GM18858 (cell line): Measurements from ENCODE around the gene SIRPB1.
"Not testable (repeated sequence)": the region's sequence is repeated elsewhere in the genome, so short reads cannot be mapped to it uniquely, and the experiment has no call there.

Source experiments
- ATAC-seq: cut with Tn5 transposase; IDR thresholded peaks from one replicate; pipeline ENCODE4 v1.9.1; 2021; ENCODE audit not compliant: unreplicated experiment

SIRPB1 gene

DNA sequence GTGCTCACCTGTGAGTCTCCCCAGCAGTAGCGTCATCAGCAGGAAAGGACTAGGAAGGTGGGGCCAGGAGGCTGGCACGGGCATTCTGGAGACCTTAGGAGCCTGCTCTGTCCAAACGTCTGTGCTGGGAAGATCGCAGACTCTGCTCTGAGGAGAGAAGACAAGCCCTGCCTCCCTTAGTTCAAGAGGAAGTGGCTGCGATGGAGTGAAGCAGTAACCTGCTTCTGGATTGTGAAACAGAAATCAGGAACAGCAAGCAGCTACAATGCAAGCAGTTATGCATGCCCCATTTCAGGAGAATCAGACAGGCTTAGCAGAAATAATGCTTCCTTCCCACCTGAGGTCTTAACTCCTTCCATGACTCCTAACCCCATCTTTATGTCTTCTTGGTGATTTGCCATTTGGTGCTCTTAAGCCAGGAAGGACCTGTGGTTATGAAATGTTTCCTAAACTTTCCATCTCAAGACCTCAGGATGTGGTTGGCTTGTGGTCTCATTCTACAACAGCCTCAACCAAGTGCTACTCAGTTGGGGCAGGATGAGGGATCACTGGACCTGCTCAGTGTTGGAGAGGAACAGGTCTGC is at the start of gene SIRPB1:
SIRPB1 (minus strand) TSS at position 149 of the 584 bp plus-strand sequence; CDS start at position 84, 65 bp downstream.
- ATAC-seq: no peak

DNA sequence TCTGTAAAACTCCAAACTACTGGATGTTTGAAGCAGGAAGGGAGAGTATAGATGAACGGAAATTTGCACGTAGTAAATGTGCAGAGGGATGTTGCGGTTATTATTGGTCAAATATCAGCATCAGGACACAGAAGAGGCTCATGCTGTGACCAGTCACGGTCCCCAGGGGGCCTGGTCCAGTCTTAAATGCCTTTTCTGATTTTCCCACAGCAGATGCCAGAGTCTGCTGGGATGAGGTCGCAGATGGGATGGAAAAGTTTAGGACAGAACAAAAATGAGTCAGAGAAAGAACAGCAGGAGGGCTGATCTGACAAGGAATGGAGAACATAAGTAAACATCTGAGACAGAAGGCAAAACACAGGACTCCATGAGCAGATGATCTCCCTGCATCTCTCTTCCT is 49.5 kb upstream of the SIRPB1 start:
- ATAC-seq: no peak

DNA sequence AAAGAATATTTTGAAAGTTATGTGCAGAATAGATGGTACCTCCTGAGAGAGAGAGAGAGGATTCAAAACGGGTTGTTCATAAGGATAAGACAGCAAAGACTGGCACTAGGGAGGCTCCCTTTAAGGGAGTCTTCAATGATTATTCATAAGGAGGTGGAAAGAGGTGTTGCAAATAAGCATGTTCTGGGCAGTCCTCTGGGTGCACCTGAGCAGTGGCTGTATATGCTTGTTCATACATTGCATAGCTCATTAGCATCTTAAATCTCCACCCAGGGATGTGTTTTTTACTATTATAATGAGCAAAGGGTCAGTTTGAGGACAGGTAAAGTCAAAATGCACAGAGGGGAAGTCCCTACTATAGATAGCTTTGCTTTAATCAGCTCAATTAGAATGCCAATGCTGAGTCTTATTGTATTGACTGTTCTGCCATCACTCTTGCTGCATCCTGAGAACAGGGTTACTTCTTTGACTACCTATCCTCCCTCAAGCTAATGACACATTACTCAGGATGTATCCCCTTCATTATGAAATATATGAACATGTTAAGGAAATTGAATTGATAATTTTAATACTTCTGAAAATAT is 47.8 kb upstream of the SIRPB1 start:
- no peak for ATAC-seq

DNA sequence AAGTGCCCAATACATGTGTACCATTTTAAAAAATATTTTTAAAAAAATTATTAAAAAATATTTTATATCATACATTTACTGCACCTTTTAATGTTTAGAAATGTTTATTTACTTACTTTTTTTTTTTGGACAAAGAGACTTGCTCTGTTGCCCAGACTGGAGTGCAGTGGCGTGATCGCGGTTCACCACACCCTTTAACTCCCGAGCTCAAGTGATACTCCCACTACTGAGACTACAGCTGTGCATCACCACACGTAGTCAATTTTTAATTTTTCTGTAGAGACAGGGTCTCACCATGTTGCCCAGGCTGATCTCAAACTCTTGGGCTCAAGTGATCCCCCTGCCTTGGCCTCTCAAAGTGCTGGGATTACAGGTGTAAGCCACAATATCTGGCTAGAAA is 47.0 kb upstream of the SIRPB1 start:
- ATAC-seq: no peak

DNA sequence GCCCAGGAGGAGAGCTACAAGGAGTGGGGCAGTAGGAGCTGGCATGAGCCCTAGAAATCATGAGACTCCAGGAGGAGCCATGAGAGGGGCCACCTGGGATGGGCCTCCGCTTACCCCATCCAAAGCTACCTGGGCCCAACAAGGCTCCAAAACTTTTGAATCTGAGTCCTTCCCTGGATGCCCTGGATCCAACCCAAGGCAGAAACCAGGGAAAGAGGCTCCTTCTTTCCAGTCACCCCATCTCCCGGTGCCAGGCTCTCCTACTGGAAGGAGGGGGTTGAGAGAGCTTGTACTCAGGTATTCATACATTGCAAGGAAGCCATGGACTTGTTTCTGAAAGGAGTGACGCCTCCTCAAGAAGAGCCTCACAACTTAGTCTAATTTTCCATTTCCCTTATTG is 45.5 kb upstream of the SIRPB1 start:
- ATAC-seq: no peak

DNA sequence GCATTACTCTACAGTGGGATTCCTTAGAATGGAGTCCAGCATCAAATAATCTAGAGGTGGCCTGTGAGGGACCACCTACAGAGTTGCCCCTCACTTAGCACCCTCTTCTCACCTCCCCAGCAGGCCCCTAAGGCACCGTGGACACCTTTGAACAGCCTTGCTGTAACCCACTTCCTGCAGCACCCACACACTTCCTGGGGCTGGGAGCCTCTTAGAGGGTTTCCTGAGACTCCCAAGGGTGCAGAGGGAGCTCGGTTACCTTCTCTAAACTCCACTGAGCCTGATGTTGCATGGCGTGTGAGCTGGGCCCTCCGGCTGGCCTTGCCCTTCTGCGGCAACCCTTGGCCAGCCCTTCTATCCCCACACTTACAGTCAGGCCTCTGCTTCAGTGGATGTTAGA is 45.1 kb upstream of the SIRPB1 start:
- ATAC-seq: no peak

DNA sequence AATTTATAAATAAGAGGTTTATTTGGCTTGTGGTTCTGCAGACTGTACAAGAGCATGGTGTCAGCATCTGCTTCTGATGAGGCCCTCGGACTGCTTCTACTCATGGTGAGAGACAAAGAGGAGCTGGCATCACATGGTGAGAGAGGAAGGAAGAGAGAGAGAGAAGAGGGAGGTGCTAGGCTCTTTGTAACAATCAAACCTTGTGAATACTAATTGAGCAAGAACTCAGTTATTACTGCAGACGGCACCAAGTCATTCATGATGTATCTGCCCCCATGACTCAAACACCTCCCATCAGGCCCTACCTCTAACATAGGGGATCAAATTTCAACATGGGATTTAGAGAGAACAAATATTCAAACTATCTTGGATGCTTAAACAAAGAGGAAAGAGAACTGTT is 44.1 kb upstream of the SIRPB1 start:
- no peak for ATAC-seq

DNA sequence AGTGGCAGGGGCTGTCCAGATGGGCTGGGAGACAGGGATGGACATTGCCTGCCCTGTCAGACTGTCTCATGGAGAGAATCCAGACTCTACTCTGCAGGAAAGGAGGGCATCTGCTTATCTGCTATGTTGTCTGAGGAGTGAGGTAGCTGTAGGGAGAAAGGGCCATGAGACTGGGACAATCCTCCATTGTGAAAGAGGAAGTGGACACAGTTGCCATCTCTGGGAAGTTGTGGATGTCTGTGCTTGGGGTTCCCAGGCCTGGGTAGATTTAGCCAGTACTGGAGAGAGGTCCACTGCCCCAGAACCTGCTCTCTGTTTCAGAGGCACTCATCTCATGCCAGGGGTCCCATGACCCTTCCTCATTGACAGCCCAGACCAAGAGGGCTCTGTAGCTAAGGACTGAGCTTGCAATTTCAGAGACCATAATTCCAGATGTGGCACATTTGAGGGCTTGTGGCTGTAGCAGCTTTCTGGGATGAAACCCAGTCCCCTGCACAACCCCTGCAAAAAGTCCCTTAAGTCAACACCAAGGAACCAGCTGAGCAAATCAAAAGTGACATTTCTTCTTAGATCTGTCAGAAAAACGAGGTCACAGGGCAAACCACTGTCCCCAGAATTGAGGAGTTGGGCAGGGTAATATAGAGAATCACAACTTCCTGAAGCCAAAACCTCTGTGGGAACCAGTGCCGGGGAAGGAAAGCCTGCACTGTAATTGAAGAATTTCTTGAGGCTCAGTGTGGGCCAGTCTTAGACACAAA is 41.9 kb upstream of the SIRPB1 start:
- ATAC-seq: no peak

DNA sequence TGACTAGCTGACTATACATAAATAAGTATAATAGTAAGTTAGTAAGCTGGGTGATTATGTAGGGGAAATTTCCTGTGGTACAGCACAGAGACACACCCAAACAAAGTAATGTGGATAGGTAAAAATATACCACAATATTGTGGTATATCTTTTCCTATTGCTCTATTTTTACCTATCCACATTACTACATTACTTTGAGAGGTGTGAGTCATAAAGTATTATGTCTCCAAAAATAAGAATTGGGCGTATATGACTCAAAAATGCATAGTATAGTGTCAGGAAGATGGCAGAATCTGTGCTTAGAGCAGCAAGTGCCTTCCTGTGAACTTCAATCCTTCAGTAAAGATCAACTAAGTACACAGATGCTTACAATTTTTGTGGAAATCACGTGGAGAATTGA is 40.4 kb upstream of the SIRPB1 start:
- ATAC-seq: no peak

DNA sequence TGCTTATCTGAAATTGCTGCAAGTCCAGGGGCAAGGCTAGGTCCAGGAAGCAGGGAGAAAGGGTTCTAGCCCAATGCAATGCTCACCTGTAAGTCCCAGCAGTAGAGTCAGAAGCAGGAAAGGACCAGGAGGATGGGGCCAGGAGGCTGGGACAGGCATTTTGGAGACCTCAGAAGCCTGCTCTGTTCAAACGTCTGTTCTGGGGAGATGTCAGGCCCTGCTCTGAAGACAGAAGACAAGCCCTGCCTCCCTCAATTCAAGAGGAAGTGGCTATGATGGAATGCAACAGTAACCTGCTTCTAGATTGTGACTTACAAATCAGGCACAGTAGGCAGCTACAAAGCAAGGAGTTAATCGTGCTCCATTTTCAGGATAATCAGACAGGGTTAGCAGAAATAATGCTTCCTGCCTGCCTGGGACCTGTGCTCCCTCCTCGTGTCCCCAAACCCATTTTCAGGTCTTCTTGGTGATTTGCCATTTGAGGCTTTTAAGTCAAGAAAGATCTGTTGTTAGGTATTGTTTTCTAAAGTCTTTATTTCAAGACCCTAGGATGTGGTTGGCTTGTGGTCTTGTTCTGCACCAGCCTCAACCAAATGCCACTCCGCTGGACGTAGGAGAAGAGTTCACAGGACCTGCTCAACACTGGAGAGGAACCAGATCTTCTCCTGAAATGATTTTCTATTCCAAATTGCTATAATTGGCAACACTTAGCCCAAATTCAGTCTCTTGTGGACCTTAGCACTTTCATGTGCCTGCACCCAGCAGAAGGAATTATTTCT is 37.9 kb upstream of the SIRPB1 start, which contains the start of gene SIRPG:
SIRPG (minus strand) TSS at position 224 of the 779 bp plus-strand sequence; CDS start at position 159, 65 bp downstream.
- ATAC-seq: no peak

DNA sequence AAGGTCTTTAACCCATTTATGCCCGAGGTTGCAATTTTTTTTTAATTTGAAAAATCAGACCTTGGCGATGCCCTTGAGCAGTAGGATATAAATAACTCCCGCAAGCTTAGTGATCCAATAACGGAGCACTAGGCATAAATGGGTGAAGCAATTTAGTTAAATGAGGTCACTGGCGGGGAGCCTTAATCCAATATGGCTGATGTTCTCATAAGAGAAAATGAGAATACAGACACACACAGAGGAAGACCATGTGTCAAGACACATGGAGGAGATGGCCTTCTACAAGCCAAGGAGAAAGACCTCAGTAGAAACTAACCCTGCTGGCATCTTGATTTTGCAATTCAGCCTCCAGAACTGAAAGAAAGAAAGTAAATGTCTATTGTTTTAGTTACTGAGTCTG is 37.0 kb upstream of the SIRPB1 start:
- ATAC-seq: no peak

DNA sequence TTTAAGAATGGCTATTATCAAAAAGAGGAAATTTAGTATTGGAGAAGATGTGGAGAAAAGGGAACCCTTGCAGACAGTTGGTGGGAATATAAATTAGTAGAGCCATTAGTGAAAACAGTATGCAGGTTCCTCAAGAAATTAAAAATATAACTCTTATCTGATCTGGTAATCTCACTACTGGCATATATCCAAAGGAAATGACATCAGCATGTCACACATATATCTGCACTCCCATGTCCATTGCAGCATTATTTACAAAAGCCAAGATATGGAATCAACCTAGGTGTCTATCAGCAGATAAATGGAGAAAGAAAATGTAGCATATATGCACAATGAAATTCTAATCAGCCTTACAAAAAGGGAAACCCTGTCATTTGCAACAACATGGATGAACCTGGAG is 35.2 kb upstream of the SIRPB1 start:
- ATAC-seq: no peak

DNA sequence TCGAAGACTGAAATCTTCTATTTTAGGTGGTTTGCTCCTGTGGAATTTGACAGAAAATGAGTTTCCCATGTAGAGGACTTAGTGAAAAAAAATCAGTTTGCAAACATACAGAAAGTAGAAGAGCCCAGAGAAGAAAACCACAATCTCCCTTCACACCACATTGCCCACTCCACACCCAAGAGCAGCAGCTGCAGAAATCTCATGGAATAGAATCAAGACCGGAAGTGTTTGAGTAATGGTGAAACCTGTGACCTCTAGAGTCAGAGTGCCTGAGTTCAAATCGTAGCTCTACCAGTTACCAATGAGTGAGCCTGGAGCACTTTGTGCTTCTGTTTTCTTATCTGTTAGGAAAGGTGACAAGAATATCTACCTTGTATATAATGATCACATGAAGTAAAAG is 33.2 kb upstream of the SIRPB1 start:
- ATAC-seq: no peak

DNA sequence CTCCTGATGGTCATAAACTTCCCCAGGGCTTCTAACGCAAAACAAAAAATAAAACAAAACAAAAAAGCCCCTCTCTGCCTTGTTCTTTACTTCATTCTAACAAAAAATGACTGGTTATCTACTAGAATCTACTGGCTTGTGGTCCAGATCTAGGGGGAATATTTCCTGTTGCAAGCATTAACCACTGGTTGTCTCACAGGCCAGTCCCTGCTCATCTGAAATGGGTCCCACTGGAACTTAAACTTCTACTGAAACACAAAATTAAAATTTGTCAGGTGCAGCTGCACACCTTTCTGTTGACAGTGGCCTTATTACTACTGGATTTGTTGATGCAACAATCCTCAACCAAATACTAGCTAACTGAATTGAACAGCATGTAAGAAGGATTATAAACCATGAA is 32.3 kb upstream of the SIRPB1 start:
- ATAC-seq: no peak

DNA sequence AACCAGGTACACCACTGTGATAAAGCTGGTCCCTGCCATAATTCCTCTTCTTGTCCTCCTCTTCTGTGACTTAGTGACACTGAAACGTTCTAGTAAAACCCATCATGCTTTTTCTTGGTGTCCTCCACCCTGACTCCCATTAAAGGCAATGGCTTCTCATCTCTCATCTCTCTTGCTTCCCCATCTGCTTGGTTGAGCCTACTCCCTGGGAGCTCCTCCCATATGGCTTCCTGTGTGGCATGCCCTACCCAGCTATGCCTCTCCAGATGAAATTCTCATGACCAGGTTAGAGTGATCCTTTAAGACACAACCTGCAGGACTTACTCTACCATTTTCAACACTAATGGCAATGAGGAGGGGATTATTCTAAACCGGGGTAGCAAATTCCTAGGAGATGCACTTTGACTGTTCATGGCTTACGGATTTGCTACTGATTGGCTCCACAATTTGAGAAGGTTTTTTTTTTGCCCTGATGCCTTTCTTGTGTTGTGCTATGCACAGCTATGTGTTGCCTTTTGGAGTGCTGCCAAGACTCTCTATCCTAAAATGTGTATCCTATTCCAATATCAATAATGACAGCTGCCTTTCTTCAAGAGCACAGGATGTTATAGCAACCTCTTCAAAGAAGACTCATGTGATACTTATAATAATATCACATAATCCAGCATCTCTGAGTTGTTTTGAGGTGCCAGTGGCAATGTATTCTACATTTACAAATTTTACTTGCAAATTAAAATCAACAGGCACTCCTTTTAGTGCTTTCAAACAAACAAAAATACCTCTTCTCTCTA is 31.7 kb upstream of the SIRPB1 start:
- no peak for ATAC-seq

DNA sequence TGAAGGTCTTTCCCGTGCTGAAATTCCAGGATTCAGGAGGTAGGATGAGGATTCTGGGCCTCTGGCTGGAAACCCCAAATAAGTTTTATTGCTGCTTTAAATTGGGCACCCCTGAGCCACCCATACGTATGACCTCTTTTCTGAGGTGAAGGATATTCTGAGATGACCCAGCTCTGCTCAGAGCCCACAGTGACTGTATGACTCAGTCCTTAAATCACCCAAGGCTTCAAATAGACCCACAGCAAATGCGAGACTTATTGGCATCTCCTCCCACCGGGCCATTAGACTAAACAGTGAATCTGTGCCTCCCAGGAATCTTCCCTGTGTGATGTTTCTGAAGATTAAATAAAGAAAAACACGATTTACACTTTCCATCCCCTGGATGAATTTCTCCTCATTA is 28.3 kb upstream of the SIRPB1 start:
- no peak for ATAC-seq

DNA sequence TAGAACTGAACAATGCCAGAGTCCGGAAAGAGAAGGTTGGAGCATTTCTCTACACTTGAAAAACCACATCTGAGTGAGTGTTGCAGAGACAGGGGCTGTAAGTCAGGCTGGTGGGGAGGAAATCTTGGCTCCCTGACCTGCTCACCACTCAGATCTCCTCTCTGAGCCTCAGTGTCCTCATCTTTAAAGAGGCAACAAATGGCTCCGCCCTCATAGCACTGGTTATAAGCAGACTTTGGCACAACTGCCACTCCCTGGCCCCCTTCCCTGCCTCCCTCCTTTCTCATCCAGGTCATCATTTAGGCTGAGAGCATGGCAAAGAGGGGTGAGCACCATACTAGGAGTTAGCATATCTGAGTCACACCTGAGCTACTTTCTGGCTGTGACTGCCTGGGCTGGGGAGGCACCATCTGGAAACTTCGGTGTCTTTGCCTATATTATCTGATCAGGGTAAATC is 27.2 kb upstream of the SIRPB1 start:
- ATAC-seq: no peak

DNA sequence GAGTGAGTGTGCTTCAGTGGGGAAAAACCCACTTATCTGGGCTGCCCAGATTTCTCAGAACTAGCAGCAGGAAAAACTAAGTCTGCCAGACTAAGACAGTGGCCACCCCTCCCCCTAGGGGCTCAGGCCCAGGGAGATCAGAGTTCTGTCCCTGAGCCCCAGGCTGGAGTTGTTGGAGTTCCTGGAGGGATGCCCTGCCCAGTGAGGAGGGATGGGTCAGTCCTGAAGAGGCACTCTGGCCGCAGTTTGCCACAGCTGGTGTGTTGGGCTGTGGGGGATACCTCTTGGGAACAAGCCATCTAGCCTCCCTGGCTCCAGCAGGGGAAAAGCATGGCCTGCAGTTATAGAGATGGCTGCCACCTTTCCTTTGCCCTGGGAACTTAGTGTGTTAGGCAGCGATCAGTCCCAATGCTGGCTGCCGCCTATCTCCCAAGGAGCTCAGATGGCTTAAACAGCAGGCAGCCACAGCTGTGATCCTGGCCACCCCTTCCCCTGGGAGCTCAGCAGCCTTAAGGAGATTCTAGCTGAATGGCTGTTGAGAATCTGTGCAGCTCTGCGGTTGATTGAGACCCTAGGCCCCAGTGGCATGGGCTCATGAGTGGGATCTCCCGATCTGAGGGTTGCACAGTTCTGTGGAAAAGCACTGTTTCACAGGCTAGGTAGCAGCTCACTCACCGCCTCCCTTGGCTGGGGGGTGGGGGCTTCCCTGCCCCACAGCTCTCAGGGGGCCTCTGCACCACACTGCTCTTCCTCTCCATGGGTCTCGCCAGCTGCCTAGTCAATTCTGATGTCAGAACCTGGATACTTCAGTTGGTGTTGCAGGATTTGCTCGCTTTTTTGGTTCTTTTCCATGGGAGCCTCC is 24.5 kb upstream of the SIRPB1 start:
- ATAC-seq: no peak

DNA sequence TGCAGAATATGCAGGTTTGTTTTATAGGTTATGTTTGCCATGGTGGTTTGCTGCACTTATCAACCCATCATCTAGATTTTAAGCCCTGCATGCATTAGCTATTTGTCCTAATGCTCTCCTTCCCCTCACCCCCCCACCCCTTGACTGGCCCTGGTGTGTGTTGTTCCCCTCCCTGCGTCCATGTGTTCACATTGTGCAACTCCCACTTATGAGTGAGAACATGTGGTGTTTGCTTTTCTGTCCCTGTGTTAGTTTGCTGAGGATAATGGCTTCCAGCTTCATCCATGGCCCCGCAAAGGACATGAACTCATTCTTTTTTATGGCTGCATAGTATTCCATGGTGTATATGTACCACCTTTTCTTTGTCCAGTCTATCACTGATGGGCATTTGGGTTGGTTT is 18.8 kb upstream of the SIRPB1 start:
- ATAC-seq: not testable (repeated sequence)

DNA sequence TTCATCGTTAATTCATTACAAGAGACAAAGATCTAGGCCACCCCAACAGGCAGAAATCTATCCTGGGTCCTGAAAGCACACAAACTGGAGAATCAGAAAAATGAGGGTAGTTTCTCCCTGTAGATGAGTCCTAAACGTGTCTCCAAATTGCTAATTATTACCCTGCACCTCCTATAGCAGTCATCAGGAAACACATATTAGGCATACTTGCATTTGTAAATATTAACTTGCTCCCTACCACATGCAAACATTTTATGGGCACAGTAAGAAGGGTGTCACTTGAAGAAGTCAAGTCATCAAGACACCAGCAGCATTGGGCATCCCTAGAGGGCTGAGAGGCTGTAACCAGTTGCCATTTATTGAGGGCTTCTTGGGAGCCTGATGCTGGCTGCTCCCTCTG is 17.9 kb upstream of the SIRPB1 start:
- ATAC-seq: no peak
